GM21360 (cell line): ENCODE results near the gene PROM1.

Experiments used
- ATAC-seq: cut with Tn5 transposase; IDR thresholded peaks from one replicate; pipeline ENCODE4 v1.9.1; 2021; ENCODE audit warnings: mild to moderate bottlenecking, moderate library complexity; ENCODE audit not compliant: unreplicated experiment

PROM1 gene, protein sequence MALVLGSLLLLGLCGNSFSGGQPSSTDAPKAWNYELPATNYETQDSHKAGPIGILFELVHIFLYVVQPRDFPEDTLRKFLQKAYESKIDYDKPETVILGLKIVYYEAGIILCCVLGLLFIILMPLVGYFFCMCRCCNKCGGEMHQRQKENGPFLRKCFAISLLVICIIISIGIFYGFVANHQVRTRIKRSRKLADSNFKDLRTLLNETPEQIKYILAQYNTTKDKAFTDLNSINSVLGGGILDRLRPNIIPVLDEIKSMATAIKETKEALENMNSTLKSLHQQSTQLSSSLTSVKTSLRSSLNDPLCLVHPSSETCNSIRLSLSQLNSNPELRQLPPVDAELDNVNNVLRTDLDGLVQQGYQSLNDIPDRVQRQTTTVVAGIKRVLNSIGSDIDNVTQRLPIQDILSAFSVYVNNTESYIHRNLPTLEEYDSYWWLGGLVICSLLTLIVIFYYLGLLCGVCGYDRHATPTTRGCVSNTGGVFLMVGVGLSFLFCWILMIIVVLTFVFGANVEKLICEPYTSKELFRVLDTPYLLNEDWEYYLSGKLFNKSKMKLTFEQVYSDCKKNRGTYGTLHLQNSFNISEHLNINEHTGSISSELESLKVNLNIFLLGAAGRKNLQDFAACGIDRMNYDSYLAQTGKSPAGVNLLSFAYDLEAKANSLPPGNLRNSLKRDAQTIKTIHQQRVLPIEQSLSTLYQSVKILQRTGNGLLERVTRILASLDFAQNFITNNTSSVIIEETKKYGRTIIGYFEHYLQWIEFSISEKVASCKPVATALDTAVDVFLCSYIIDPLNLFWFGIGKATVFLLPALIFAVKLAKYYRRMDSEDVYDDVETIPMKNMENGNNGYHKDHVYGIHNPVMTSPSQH

DNA sequence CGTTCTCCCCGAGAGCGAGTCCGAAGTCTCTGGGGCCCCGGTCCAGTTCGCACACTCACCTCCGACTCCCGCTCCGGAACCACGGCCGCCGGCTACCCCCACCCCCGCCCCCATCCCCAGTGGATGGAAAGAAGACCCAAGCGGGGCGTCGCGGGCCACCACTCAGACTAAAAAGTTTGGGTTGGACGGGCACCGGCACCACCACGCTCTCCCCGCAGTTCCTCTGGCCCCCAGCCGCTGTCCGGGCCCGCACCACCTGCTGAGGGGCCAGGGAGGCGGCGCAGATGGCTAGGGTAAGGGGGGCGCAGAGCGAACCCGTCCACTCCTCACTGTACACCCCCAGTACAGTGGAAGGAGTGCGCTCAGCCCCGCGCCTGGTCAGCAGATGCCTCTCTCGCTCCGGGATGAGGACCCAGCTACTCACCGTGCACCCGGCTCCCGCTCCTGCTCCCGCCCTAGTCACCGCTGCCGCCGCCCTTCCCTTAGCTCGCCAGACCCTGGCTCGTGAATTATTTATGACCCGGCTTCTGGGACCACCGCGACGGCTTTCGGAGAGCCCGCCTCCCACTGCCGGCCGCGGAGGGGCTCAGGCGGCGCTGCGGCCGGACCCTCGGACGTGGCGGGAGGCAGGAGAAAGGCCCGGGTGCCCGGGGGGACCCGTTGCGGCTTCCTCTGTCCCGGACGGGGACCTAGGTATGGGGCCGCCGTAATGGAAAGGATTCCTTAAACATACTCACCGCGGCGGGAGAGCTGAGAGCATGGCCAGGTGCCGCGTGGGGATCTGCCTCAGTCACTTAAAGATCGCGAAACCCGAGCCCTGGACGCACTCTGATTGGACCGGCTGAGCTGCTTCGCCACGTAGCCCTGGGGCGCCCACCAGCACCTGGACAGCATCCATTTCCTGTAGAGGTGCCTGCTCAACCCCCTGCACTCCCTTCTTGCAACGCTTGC, at the start of gene PROM1:
Gene PROM1 (minus strand): TSS at position 783 of the 951 bp plus-strand sequence. CDS start 8,117 bp downstream, outside the sequence.
- ATAC-seq: no peak

DNA sequence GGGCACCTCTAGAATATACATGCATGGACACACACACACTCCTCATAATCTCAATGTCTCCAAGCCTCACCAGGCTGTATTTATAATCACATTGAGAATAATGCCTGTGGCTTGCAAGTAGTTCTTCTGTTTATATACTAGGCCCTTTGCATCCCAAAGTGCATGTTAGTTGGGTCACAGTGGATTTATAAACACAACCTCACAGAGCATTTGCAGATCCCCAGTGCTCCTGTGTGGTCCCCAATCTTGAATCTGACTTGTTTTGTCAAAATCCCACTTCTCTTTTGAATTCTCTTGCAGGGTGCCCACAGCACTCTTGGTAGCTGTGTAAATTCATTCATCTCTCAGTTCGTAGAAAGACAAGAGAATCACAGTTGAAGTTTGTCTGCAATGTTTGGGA, 49.6 kb upstream of the PROM1 start:
- no peak for ATAC-seq

DNA sequence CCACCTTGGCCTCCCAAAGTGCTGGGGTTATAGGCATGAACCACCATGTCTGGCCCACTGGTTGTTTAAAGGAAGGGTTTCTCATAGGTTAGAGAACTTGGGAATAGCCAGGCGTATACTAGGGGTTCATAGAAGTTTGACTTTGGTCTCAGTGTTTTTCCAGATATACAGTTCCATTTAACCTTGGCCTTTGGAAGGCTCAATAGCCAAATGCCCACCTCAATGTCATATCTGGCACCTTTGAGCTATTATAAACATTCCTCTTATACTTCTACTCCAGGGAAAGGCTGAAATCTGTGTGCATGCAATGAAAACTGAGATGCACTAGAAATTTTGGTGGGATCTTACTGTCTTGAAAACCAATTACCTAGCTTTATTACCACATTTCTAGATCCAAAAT, 47.5 kb upstream of the PROM1 start:
- ATAC-seq: no peak

DNA sequence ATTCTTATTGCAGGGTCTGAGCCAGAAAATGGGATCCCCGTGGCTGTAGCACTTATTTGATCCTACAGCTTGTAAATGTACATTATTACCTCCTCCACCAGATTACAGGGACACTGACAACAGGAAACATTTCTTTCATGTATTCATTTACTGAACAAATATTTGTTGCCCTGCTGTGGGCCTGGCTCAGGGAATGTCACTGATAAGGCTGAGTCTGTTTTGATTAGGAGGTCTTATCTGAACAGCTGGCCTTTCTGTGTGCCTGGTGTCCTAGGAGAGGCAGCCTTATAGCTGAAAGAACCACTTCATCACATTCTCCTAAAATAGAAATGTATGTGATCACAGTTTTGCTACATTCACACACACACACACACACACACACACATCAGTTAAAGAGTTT, 45.5 kb upstream of the PROM1 start:
- no peak for ATAC-seq

DNA sequence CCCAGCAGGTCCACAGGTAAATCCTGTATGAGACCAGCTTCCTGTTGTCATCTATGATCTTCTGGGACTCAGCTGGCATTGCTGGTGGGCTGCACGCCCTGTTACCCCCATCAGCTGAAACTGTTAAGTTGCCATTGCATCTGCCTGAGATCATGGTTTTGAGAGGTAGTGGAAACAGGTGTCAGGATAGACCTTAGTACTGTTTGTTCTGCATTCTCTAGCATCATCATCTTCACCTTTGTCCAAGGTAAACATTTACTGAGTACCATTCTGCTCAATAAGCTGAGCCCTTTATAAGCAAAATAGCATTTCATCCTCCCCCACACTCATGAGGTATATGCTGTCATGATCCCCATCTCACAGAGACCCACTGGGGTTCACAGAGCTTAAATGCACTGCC, 42.9 kb upstream of the PROM1 start:
- no peak for ATAC-seq

DNA sequence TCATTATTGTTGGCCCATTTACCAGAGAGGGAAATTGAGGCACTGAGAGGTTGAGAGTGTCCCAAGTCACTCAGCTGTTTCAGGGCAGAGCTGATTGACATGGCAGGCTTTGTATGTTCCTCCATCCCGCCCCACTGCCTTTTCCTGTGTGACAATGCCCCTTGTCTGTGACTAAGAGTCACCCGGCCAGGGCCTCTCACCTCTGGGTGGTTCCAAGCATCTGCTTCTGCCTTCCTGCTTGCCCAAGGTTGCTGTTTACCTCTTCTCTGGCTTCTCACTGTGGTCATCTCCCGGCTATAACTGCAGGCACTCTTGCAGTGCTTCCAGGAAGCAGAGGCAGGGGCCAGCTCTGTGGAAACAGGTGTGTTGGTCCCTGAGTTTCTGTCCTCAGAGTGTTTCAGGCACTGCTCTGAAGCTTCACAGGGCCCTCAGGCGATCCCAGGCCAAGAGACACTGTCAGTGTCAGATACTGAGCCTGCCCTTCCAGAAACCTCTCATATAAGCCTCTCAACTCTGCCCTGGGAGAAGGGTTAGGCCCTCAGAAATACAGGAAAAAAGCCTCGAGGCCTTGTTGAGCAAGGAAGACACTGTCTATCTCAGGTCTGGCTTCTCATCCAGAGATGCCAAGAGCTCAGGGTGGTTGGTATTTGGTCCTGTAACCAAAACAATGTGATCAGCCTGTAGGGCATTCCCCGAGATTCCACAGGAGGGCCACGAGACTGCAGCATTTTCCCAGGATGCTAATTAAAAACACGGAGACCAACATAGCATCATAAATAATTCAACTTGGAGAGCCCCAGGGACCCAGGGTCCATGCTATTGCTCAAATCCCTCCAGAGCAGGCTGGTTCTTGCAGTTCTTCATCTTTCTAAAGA, 42.0 kb upstream of the PROM1 start:
- no peak for ATAC-seq

DNA sequence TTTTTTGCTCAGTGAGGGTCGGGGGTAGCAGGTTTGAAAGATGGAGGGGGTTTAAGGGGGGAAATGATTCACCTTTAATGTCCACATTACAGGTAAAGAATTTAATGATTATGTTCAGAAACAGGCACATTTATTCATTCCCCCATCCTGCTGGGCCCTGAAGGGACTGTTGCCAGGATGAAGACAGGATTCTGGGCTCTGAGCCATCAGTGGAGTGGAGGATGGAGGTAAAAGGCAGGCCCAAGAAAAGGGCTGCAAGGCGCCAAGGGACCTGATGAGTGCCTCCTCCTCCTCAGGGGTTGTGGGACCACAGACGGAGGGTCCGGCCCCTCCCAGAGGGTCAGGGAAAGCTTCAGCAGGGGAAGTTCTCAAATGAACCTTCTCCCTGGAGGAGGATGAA, 40.4 kb upstream of the PROM1 start:
- no peak for ATAC-seq

DNA sequence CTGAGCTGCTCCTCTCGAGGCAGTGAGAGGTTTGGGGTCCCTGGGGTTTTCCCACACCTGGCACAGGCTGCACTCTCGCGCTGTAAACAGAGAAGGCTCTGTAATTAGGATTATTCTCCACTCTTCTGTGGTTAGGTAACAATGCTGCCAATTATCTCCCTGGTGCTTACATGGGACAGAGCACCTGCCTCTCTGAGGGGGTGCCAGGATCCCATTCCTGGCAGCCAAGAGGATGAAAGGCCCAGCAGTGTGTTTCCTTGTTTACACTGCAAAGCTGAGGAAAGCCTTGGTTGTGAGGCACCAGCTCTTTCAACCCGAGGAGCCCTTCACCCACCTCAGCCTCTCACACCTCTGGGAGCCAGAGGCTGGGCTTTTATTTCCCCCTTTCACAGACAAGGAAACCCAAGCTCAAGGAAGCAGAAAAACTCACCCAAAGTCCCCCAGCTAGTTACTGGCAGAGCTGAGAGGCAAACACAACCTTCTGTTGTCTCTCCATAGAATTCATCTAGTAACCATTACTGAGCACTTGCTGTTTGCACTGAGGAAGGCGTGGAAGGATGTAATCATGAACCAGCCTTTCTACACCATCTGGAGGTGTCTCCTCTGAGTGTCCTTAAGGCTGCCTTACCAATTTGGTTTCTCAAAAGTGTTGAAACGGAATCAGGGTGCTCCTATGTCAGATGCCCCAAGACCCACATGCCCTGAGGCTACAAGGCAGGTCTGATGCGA, 39.7 kb upstream of the PROM1 start:
- no peak for ATAC-seq

DNA sequence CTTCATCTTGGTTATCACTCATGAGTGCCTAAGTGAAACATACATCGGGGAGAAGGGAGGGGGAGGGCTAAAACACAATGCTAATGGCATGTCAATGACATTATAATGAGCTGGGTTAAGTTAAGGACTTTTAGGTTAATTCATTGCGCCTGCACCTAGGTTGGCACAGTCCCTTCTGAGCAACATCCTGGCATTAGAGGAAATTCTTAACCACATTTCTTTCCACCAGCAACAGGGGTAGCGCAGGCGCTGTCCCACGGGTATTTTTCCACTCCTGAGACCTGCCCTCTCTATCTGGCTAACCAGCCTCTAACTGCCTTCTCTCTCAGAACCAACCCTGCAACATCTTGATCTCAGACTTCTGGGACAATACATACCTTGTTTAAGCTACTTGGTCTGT, 39.0 kb upstream of the PROM1 start:
- ATAC-seq: no peak

DNA sequence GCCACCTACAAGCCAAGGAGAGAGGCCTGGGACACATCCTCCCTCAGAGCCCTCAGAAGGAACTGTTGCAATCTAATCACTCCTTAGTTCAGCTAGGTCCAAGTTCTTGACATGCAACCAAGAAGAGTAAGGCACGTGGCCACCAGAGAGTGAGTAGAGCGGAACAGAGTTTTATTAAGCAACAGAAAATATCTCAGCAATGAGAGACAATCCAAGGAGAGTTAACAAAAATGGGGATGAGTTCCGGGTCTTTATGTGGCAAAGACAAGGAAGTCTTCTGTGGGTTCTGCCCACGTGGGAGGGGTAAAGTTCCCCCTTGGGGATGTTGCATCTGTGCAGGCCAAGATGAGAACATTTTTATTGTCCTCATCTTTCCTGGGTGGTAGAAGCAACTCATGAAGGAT, 38.5 kb upstream of the PROM1 start:
- no peak for ATAC-seq

DNA sequence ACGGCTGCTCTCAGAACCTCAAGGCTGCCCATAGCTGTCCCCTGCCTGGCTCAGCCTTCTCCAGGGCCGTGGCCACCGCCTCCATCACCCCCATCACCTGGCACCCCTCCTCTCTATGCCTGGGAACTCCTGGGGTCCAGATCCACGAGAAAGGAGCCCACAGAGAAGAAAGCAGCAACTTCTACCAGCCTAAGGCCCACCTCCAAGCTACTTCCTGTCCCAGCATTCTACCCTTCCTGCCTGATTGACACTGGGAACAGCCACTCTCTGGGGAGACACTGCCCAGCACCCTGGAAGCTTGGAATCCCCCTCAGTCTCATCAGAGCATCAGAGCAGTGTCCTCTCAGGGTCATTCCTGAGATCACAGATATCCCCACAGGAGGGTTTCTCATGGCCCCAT, 36.9 kb upstream of the PROM1 start:
- ATAC-seq: peak; percentile 72

DNA sequence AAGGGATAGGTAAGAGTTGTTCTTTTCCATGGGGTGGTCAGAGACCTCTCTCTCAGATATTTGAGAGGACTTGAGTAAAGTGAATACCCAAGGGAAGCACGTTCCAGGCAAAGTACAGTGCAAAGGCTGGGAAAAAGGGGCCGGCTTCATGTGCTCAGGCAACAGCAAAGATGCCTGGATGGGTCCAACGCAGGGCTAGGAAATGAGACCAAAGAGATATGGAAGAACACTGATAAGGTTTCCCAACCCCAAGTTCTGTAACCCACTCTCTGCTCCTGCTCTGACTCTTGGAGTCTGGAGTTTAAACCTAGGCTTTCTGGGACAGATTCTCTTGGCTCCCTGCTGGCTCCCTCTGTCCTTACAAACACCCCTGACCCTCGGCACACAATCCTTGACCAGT, 36.2 kb upstream of the PROM1 start:
- no peak for ATAC-seq

DNA sequence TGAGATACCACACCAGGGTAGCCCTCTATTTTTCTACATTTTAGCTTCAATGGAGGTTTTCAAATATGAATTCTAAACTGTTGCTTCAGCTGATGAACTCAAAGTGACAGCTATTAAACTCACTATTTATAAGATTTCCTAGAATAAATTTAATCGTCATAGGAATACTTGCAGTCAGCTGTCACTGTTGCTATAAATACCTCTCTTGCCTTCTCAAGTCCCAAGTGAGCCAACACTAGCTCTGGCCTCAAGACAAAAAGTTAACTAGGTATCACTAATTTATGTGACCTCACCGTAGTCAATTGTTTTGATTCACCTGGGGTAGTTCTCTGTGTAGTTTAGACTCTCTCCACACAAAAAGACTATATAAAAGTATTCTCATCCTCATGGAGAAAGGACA, 34.3 kb upstream of the PROM1 start:
- no peak for ATAC-seq

DNA sequence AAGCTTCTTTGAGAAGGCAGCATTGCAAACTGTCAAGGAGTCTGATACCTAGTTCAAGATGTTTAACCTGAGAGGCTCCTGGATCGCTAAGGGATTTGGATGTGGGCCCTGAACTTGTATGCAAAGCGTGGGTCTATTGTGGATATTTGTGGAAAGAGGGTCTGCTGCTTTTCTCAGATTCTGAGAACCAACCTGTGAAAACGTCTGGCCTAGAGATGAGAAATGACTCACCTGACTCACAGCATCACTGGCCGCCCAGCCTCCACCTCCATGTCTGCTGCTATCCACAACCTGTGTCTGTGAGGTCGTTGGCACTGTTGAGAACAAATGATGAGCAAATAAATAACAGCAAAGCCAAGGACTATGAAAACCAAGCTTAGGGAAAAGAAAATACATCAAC, 33.3 kb upstream of the PROM1 start:
- no peak for ATAC-seq

DNA sequence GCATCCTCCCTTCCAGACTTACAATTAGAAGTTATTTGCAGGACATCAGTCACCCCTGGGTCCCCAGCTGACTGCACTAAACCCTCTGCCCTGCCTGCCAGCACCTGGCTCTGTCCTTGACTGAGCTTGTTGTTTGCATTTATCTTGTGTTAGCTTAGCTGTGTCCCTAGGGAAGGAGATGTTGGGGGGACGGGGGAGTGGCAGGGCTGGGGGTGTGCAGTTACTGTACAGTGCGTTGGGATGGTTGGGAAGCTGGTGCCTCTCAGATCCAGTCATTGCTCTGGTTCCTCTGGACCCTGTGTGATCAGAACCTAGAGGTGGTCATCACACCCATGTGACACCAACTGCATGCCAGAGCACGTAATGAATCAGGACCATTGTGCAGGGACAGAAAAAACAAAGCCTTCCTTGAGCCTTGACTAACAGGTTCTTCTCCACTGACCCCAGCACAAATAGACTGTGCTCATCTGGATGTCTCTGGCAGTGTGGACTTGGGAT, 32.7 kb upstream of the PROM1 start:
- no peak for ATAC-seq

DNA sequence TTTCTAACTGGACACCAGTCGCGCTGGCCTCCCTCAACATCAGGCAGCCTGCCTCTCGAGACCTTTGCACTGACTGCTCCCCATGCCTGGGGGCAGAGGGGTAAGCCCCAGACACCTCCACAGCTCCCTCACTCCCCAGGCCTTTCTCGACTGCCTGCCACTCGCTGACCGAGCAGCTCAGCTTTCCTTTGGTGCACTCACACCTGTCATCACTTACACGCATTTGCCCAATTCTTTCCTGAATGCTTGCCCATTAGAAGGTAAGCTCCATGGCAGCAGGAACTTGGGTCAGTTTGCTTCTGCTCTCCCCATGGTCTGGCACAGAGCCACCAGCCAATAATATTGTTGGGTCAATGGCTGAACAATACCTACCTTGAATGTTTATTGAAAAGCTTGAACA, 32.2 kb upstream of the PROM1 start:
- ATAC-seq: no peak

DNA sequence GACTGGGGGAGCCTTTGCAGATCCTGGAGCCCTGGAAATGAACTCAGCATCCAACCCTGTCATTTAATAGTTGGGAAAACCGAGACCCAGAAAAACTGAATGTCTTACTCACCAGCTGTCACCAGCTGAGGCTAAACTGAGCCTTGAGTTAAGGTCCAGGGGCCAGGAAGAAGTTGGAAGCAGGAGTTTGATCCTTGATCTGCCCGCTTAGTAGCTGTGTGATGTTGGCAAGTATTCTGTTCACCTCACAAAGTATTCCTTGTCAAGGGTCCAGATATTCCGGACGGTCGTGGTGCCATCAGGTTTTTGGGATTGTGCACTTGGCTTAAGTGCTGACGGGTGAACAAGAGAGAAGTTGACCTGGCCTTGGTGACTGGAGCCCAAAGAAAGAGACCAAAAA, 30.7 kb upstream of the PROM1 start:
- no peak for ATAC-seq

DNA sequence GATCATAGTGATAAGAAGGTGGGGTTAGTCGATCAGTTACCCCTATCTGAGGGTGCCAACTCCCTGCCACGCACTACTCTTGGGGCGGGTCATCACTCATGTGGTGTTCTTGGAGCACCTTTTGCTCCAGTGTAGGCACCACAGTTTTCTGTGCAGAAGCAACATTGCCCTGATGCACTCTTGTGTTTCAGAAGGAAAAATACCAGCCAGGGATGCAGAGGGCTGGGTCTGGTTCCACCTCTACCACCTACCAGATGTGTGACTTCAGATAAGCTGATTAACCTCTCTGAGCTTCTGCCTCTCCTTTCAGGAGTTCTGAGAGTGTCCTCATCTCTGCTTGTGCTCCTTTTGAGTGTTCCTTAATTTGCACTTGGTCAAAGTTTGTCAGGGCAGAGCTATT, 29.9 kb upstream of the PROM1 start:
- no peak for ATAC-seq

DNA sequence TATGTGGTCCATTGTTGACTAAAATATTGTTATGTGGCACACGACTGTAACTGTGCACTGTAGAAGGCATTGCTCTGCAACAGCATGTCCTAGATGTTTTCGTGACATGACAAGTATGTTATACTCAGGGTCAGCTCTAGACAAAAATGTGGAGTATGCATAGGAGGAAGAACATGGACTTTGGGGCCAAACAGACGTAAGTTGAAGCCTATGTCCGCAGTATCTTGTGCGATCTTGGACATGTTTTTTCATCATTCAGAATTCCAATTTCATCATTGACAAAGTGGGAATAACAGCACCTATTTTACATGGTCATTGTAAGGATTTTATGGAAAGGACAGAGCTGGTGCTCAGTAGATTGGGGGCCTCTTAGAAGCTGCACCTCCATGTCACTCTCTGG, 27.7 kb upstream of the PROM1 start:
- ATAC-seq: no peak
